MM.1S (cell line): ENCODE data around the gene KRT79.

Source experiments
- CTCF ChIP-seq: fragments of 300-600 bp; sonication (generic); IDR thresholded peaks from 2 replicates; pipeline ENCODE4 v1.5.1; 2016; ENCODE audit warnings: antibody characterized with exemption, low read length, mixed read lengths
- EZH2 ChIP-seq: fragments of 300-600 bp; sonication (generic); optimal IDR thresholded peaks from 2 replicates; pipeline ENCODE3; 2017; ENCODE audit warnings: low read depth, mild to moderate bottlenecking, antibody characterized with exemption, low read length, mixed read lengths
- EZH2phosphoT487 ChIP-seq: fragments of 300-600 bp; sonication (generic); IDR thresholded peaks from 2 replicates; pipeline ENCODE4 v1.6.1; 2018; ENCODE audit warnings: antibody characterized with exemption, low read length

- TF ChIP-seq CTCF (no peak), EZH2 (no peak), EZH2phosphoT487 (no peak)
Observed at GRCh38 chr12:52771505-52771904, 62.6 kb downstream of the KRT79 start.
